ENCODE data around the gene HDAC7.
A peak's percentile ranks its signal among the peaks of the same experiment; 100 is the strongest.

The HDAC7 gene

GRCh38 chr12:47770086-47770726, 49.5 kb downstream of the HDAC7 start:
- H3K4me3 ChIP-seq (replicated peaks in 1 of 2; ENCODE audit: low read depth in 2 of 2, low read length in 2 of 2): no peak overlapping the region
- TF ChIP-seq CTCF (IDR thresholded peaks at IDR 0.05; ENCODE audit: low read depth, low read length): no peak
- peak; percentile 63 to 70 for DNase-seq (ENCODE audit: low read depth in 2 of 2)

GRCh38 chr12:47769234-47770085, 50.2 kb downstream of the HDAC7 start:
- DNase-seq (ENCODE audit: low read depth in 2 of 2): no peak
- no peak for TF ChIP-seq CTCF (IDR thresholded peaks at IDR 0.05; ENCODE audit: low read depth, low read length)
- H3K4me3 ChIP-seq (replicated peaks in 1 of 2; ENCODE audit: low read depth in 2 of 2, low read length in 2 of 2): no peak overlapping the region

GRCh38 chr12:47768323-47768811, 51.3 kb downstream of the HDAC7 start:
- TF ChIP-seq CTCF (IDR thresholded peaks at IDR 0.05; ENCODE audit: low read depth, low read length): no peak
- no peak for DNase-seq (ENCODE audit: low read depth in 2 of 2)
- H3K4me3 ChIP-seq (replicated peaks in 1 of 2; ENCODE audit: low read depth in 2 of 2, low read length in 2 of 2): no peak overlapping the region

GRCh38 chr12:47767216-47767724, 52.4 kb downstream of the HDAC7 start:
- peak; percentile 54 for TF ChIP-seq CTCF (IDR thresholded peaks at IDR 0.05; ENCODE audit: low read depth, low read length)
- no peak overlapping the region for H3K4me3 ChIP-seq (replicated peaks in 1 of 2; ENCODE audit: low read depth in 2 of 2, low read length in 2 of 2)
- DNase-seq (ENCODE audit: low read depth in 2 of 2): peak; percentile 63 to 68

- H3K4me3 ChIP-seq (replicated peaks in 1 of 2; ENCODE audit: low read depth in 2 of 2, low read length in 2 of 2): no peak overlapping the region
- DNase-seq (ENCODE audit: low read depth in 2 of 2): no peak
- no peak for TF ChIP-seq CTCF (IDR thresholded peaks at IDR 0.05; ENCODE audit: low read depth, low read length)
Measured at GRCh38 chr12:47766502-47767215, 53.0 kb downstream of the HDAC7 start.

- no peak for TF ChIP-seq CTCF (IDR thresholded peaks at IDR 0.05; ENCODE audit: low read depth, low read length)
- peak in 1 of 2 donors; percentile 33 for DNase-seq (ENCODE audit: low read depth in 2 of 2)
- H3K4me3 ChIP-seq (replicated peaks in 1 of 2; ENCODE audit: low read depth in 2 of 2, low read length in 2 of 2): no peak overlapping the region
Measured at GRCh38 chr12:47763481-47764346, 56.0 kb downstream of the HDAC7 start.

Data from cardiac fibroblast (primary cell).